GM18870 (cell line): ENCODE measurements around the gene POLR1E.
"Not testable (repeated sequence)": the region's sequence is repeated elsewhere in the genome, so short reads cannot be mapped to it uniquely, and the experiment has no call there.

Experiments used
- ATAC-seq: cut with Tn5 transposase; IDR thresholded peaks from one replicate; pipeline ENCODE4 v1.9.1; 2021; ENCODE audit warnings: moderate library complexity; ENCODE audit not compliant: unreplicated experiment

Gene POLR1E

DNA sequence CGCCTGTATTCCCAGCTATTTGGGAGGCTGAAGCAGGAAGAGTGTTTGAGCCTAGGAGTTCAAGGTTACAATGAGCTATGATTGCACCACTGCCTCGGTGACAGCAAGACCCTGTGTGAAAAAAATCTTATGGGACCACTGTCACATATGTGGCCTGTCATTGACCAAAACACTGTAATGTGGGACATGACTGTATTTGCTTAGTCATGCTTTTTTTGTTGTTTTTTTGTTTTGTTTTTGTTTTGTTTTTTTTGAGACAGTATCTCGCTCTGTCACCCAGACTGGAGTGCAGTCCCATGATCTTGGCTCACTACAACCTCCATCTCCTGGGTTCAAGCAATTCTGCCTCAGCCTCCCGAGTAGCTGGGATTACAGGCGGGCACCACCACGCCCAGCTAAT, 13.5 kb downstream of the POLR1E start:
- ATAC-seq = no peak

- no peak for ATAC-seq
Observed at GRCh38 chr9:37501957-37502596, 16.3 kb downstream of the POLR1E start.

DNA sequence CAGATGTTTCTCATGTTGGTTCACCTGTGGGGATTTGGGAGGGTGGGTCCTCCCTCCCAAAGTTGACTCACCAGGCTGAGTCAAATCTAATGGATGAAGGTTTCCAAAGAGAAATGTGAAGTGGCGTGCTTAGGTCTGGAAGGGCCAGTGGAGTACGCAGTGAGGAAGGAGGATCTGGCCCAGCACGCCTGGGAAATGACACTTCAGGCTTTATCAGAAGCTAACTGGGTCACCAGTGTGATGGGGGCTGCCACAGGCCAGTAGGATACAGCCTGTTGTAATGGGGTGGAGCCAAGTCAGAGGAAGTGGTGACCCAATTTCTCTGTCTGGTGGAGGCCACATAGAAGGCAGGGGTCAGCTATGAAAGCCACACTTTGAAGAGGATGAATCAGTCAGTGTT, 18.0 kb downstream of the POLR1E start:
- no peak for ATAC-seq

DNA sequence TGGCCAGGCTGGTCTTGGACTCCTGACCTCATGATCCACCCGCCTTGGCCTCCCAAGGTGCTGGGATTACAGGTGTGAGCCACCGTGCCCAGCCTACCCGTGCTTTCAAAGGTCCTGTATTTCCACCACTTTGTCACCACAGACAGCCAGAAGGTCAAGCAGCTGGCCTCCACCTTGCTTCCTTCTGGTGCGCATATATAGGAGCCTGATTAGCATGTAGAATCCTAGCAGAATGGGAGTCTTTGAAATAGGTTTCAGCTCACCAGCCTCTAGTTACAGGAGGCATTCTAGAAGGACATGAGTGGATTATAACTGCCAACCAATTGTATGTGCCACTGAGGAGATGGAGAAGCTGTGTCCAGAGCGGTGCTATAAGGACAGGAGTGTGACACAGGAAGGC, 18.9 kb downstream of the POLR1E start:
- ATAC-seq = no peak

- no peak for ATAC-seq
Observed at GRCh38 chr9:37507566-37508134, 21.9 kb downstream of the POLR1E start.

GRCh38 chr9:37508135-37508833, 22.5 kb downstream of the POLR1E start:
- no peak for ATAC-seq

GRCh38 chr9:37508834-37509206, 23.1 kb downstream of the POLR1E start:
- no peak for ATAC-seq

GRCh38 chr9:37509536-37509935, 23.8 kb downstream of the POLR1E start:
- ATAC-seq = no peak

DNA sequence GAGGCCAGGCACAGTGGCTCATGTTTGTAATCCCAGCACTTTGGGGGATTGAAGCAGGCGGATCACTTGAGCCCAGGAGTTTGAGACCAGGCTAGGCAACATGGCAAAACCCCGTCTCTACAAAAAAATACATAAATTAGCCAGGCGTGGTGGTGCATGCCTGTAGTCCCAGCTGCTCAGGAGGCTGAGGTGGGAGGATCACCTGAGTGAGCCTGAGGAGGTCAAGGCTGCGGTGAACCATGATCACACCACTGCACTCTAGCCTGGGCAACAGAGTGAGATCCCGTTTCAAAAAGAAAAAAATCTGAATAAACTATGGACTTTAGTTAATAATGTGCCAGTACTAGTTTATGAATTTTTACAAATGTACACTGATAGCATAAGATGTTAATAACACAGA, 24.3 kb downstream of the POLR1E start:
- ATAC-seq = not testable (repeated sequence)

- ATAC-seq = no peak
Observed at GRCh38 chr9:37511016-37512010, 25.6 kb downstream of the POLR1E start.

DNA sequence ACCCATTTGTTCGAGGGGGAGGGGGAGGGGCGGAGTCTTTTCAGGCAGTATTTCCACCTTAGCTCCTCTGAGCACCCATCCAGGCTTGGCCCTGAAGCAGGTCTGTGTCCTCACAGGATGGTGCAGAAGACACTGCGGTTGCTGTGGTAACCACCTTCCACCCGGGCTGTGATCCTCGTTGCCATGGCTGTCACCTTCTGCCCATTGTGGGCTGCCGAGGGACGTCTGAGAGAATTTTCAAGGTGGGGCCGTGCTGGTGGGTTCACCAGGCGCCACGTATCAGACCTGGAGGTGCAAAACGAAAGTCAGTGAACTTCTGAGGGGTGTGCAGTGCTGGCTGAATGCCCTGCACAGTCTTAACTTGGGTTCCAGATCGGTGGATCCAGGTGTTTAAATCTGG, 26.7 kb downstream of the POLR1E start:
- no peak for ATAC-seq

DNA sequence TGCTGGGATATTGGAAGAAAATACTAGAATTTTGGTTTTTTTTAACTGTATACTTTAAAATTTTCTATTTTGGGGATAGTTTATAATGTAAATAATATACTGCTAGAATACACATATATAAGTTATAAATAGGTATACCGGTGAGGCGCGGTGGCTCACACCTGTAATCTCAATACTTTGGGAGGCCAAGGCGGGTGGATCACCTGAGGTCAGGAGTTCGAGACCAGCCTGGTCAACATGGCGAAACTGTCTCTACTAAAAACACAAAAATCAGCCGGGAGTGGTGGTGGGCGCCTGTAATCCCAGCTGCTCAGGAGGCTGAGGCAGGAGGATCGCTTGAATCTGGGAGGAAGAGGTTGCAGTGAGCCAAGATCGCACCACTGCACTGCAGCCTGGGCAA, 28.7 kb downstream of the POLR1E start:
- not testable (repeated sequence) for ATAC-seq

- no peak for ATAC-seq
Observed at GRCh38 chr9:37514999-37515398, 29.3 kb downstream of the POLR1E start.

- ATAC-seq = no peak
Observed at GRCh38 chr9:37515620-37516258, 30.0 kb downstream of the POLR1E start.

DNA sequence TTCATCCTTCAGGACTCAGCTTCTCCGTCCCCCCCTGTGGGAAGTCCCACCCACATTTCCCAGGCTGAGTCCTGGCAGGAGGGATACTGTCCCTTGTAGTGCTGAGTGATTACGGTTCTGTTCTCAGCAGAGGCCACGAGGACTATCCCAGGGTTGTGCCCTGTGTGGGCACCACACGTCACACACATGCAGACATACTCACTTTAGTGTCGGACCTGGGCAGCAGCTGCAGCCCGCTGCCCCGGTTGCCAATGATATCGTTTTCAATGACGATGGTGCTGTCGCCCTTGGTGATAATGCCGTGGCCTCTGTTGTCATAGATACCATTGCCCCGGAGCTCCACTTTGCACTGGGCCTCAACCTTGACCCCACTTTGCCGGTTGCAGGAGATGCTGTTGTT, 32.2 kb downstream of the POLR1E start:
- no peak for ATAC-seq

- ATAC-seq = no peak
Observed at GRCh38 chr9:37520641-37521040, 34.9 kb downstream of the POLR1E start.

GRCh38 chr9:37521111-37521510, 35.4 kb downstream of the POLR1E start:
- no peak for ATAC-seq

DNA sequence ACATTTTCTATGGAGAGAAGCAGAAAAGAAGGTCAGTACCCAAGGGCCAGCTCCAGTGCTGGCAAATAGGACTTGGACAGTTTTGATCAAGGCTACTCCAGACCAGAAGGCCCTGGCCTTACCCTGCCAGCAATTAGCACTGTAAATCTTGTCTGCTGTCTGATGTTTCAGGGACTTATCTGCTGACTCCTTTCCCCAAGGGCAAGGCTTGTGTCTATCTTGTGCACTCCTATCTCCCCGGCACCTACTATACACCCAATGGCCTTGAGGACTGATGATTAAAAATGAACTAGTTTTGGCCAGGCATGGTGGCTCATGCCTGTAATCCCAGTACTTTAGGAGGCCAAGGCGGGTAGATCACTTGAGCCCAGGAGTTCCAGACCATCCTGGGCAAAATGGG, 37.2 kb downstream of the POLR1E start:
- no peak for ATAC-seq

DNA sequence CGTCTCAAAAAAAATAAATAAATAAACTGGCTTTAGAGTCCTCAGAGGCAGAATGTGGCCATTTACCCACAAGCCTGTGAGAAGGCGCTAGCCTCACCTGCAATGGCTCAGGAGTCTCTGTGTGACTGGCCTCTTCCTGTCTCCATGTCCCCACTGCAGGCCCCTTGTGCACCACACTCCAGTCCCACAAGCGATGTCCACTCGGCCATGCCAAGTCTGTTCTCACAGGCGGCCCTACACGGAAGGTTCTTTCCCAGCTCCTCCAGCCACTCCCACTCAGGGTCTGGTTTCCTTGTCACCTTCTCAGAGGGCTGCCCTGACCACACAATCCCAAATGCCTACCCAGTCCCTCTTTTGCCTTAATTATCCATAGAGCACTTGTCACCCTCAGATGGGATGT, 38.2 kb downstream of the POLR1E start:
- ATAC-seq = no peak

DNA sequence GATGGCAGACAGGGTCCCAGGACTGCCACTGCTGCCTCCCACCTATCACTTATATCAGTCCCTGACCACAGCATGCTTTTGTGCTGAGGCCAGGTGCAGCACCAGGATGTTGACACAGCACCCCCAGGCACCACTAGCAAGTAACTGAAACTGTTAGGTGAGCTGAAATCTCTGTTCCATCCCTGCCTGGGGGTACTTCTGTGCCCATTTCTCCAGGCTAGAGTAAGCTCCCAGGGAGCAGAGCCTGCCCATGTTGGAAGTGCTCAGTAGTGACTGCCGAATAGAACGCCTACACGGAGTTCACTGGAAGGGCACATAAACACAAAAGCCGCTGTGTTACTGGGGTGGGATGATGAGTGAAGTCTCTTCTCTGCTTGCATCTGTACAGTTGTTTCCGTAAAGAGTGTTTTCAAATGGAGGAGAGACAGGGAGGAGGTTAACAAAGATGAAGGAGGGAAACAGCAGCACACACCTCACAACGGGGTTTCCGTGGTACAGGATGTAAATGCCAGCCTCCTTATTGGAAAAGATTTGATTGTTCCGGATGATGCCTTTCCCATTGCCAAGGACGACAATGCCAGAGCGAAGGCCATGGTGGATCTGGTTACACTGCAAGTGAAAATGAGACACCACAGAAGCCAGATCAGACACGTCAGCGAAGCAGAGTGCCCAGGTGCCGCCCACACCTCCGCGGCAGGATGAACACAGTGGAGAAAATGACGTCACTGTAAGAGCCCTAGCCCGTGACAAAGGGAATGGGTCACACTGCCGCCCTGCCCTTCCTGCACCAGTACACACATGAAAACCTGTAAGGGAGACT, 43.1 kb downstream of the POLR1E start:
- no peak for ATAC-seq
